GM12878 (cell line): ENCODE results near the gene ZBTB42. TPM values are rescaled to one million over a fixed set of nuclear protein-coding genes. Genes with fewer than 3 reads are reported as not detected.

ENCODE experiments used
- CREM ChIP-seq: IDR thresholded peaks from 2 replicates; pipeline ENCODE4 v1.6.1; 2014; ENCODE audit warnings: antibody characterized with exemption, low read depth
- GATAD2B ChIP-seq: fragments of 450-650 bp; conservative IDR thresholded peaks from 2 replicates; pipeline ENCODE4 v1.6.1; 2017; ENCODE audit warnings: low read depth, mild to moderate bottlenecking, moderate library complexity
- HDAC2 ChIP-seq: fragments of 200-600 bp; sonication (generic); IDR thresholded peaks from 2 replicates; pipeline ENCODE4 v1.6.1; 2017
- HDAC6 ChIP-seq: fragments of 200-600 bp; sonication (generic); IDR thresholded peaks from one replicate; pipeline ENCODE4 v1.8.0; 2017; ENCODE audit warnings: antibody characterized with exemption; ENCODE audit not compliant: unreplicated experiment
- JUND ChIP-seq: IDR thresholded peaks from 2 replicates; pipeline ENCODE4 v1.6.1; 2012; ENCODE audit warnings: low read depth, mild to moderate bottlenecking, low read length, improper control_type of control experiment, moderate library complexity
- KDM1A ChIP-seq: fragments of 200-600 bp; sonication (generic); IDR thresholded peaks from 2 replicates; pipeline ENCODE4 v1.6.1; 2016; ENCODE audit warnings: borderline replicate concordance
- MXI1 ChIP-seq: fragments of 150-350 bp; IDR thresholded peaks from 2 replicates; pipeline ENCODE4 v1.6.1; 2011; ENCODE audit warnings: low read depth, mild to moderate bottlenecking, inconsistent platforms, low read length, improper control_type of control experiment
- RAD21 ChIP-seq: IDR thresholded peaks from 2 replicates; pipeline ENCODE4 v1.6.1; 2011; ENCODE audit warnings: mild to moderate bottlenecking, low read depth, low read length, moderate library complexity; ENCODE audit not compliant: insufficient read depth
- RBBP5 ChIP-seq: fragments of 200-600 bp; sonication (generic); conservative IDR thresholded peaks from 2 replicates; pipeline ENCODE4 v1.6.1; 2016
- SMAD1 ChIP-seq: fragments of 450-650 bp; IDR thresholded peaks from 2 replicates; pipeline ENCODE4 v1.6.1; 2018; ENCODE audit warnings: mild to moderate bottlenecking, low read depth; ENCODE audit not compliant: partially characterized antibody
- SREBF2 ChIP-seq: IDR thresholded peaks from 2 replicates; pipeline ENCODE4 v1.6.1; 2012; ENCODE audit warnings: mild to moderate bottlenecking, low read length
- STAT1 ChIP-seq: fragments of 450-650 bp; conservative IDR thresholded peaks from 2 replicates; pipeline ENCODE4 v1.6.1; 2014; ENCODE audit warnings: antibody characterized with exemption, mild to moderate bottlenecking
- TCF3 ChIP-seq: IDR thresholded peaks from 2 replicates; pipeline ENCODE4 v1.6.1; 2012; ENCODE audit warnings: low read depth, mild to moderate bottlenecking, low read length, borderline replicate concordance; ENCODE audit not compliant: insufficient read depth
- ZNF274 ChIP-seq: IDR thresholded peaks from one replicate; pipeline ENCODE4 v1.8.0; 2011; ENCODE audit not compliant: insufficient read length, insufficient read depth
- polyA plus RNA-seq, 11 experiments: library from polyadenylated mRNA; depleted of rRNA in 4 of 11; unstranded in 6 of 11; stranded (reverse) in 5 of 11; fragments of >200 nt; fragmentation: Nextera tagmentation in 4 of 11; fragmentation: Illumina TruSeq in 1 of 11; extraction: Ambion mirVana in 4 of 11; extraction: Trizol in 1 of 11; gene quantifications; 1 replicate in 1 of 11; 2 replicates in 10 of 11; pipeline versions ENCODE4 v1.2.1 to v1.2.3, GENCODE V29; 2011 to 2016; ENCODE audit warnings: inconsistent platforms in 2 of 11, missing spikeins in 2 of 11, low read depth in 1 of 11
- total RNA-seq, 4 experiments: library from RNA; depleted of rRNA in 3 of 4; stranded (reverse); fragments of >200 nt in 3 of 4; fragmentation: Illumina TruSeq in 1 of 4; extraction: Trizol in 1 of 4; gene quantifications; 2 replicates each; pipeline versions ENCODE4 v1.2.1 to v1.2.3, GENCODE V29; 2013 to 2021
- TF ChIP-seq, protein P1 (sequence below): fragments of 150-350 bp; IDR thresholded peaks from 2 replicates; pipeline ENCODE4 v1.6.1; 2014; ENCODE audit warnings: mild to moderate bottlenecking, low read depth, low read length
- TF ChIP-seq, protein P2 (sequence below): fragments of 450-650 bp; IDR thresholded peaks from 2 replicates; pipeline ENCODE4 v1.6.1; 2017; ENCODE audit warnings: mild to moderate bottlenecking, low read depth, inconsistent platforms; ENCODE audit not compliant: poor library complexity, severe bottlenecking
- TF ChIP-seq, protein P3 (sequence below): fragments of 150-350 bp; IDR thresholded peaks from 2 replicates; pipeline ENCODE4 v1.6.1; 2016; ENCODE audit warnings: low read depth, low read length
- TF ChIP-seq, protein P4 (sequence below): fragments of 450-650 bp; IDR thresholded peaks from 2 replicates; pipeline ENCODE4 v1.6.1; 2017; ENCODE audit warnings: mild to moderate bottlenecking, moderate library complexity

ZBTB42 gene
- total and polyA plus RNA-seq, 10 of the 15 experiments (the other 5 are each of a cell fraction or from before 2014, with no cell fraction given): 0.05 to 1.2 (median 0.37) TPM; not detected in 2

DNA sequence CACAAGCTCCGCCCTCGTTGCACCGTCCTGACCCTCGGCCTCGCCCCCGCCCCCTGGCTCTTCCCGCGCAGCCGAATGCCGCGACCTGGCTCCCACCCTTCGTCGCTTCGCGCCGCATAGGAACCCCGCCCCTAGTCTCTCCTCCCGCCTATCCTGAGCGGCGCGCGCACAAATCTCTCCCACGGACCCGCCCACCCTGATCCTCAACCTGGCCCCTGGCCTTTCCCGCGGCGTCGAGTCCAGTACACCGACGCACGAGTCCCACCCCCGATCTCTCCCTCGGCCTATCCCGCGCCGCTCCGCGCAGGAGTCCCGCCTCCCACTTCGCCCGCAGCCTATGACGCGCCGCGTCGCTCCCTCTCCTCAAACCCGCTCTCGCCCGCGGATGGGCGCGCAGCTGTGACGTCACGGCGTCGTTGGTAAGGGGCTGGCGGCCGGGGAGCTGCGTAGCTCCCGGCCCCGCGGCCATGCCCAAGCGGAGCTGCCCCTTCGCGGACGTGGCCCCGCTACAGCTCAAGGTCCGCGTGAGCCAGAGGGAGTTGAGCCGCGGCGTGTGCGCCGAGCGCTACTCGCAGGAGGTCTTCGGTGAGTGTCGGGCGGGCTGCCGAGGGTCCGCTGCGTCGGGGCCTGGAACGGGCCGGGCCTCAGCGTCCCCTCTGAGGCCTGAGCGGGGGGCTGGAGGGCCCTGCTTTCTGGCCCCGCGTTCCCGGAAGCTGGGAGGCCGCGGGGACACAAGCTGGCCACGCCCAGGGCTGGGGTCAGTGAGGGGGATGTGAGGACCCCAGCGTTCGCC is 48.0 kb upstream of the ZBTB42 start, which contains the start of gene SIVA1 (continued):
- TF ChIP-seq HDAC6: no peak
- TF ChIP-seq, protein P1, sequence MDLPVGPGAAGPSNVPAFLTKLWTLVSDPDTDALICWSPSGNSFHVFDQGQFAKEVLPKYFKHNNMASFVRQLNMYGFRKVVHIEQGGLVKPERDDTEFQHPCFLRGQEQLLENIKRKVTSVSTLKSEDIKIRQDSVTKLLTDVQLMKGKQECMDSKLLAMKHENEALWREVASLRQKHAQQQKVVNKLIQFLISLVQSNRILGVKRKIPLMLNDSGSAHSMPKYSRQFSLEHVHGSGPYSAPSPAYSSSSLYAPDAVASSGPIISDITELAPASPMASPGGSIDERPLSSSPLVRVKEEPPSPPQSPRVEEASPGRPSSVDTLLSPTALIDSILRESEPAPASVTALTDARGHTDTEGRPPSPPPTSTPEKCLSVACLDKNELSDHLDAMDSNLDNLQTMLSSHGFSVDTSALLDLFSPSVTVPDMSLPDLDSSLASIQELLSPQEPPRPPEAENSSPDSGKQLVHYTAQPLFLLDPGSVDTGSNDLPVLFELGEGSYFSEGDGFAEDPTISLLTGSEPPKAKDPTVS: no peak
- TF ChIP-seq SMAD1: no peak
- no peak for TF ChIP-seq KDM1A
- no peak for TF ChIP-seq SREBF2
- TF ChIP-seq, protein P2, sequence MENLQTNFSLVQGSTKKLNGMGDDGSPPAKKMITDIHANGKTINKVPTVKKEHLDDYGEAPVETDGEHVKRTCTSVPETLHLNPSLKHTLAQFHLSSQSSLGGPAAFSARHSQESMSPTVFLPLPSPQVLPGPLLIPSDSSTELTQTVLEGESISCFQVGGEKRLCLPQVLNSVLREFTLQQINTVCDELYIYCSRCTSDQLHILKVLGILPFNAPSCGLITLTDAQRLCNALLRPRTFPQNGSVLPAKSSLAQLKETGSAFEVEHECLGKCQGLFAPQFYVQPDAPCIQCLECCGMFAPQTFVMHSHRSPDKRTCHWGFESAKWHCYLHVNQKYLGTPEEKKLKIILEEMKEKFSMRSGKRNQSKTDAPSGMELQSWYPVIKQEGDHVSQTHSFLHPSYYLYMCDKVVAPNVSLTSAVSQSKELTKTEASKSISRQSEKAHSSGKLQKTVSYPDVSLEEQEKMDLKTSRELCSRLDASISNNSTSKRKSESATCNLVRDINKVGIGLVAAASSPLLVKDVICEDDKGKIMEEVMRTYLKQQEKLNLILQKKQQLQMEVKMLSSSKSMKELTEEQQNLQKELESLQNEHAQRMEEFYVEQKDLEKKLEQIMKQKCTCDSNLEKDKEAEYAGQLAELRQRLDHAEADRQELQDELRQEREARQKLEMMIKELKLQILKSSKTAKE: no peak
- peak; percentile 75 for TF ChIP-seq GATAD2B
- TF ChIP-seq, protein P3, sequence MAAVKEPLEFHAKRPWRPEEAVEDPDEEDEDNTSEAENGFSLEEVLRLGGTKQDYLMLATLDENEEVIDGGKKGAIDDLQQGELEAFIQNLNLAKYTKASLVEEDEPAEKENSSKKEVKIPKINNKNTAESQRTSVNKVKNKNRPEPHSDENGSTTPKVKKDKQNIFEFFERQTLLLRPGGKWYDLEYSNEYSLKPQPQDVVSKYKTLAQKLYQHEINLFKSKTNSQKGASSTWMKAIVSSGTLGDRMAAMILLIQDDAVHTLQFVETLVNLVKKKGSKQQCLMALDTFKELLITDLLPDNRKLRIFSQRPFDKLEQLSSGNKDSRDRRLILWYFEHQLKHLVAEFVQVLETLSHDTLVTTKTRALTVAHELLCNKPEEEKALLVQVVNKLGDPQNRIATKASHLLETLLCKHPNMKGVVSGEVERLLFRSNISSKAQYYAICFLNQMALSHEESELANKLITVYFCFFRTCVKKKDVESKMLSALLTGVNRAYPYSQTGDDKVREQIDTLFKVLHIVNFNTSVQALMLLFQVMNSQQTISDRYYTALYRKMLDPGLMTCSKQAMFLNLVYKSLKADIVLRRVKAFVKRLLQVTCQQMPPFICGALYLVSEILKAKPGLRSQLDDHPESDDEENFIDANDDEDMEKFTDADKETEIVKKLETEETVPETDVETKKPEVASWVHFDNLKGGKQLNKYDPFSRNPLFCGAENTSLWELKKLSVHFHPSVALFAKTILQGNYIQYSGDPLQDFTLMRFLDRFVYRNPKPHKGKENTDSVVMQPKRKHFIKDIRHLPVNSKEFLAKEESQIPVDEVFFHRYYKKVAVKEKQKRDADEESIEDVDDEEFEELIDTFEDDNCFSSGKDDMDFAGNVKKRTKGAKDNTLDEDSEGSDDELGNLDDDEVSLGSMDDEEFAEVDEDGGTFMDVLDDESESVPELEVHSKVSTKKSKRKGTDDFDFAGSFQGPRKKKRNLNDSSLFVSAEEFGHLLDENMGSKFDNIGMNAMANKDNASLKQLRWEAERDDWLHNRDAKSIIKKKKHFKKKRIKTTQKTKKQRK: peak; percentile 79
- TF ChIP-seq, protein P4, sequence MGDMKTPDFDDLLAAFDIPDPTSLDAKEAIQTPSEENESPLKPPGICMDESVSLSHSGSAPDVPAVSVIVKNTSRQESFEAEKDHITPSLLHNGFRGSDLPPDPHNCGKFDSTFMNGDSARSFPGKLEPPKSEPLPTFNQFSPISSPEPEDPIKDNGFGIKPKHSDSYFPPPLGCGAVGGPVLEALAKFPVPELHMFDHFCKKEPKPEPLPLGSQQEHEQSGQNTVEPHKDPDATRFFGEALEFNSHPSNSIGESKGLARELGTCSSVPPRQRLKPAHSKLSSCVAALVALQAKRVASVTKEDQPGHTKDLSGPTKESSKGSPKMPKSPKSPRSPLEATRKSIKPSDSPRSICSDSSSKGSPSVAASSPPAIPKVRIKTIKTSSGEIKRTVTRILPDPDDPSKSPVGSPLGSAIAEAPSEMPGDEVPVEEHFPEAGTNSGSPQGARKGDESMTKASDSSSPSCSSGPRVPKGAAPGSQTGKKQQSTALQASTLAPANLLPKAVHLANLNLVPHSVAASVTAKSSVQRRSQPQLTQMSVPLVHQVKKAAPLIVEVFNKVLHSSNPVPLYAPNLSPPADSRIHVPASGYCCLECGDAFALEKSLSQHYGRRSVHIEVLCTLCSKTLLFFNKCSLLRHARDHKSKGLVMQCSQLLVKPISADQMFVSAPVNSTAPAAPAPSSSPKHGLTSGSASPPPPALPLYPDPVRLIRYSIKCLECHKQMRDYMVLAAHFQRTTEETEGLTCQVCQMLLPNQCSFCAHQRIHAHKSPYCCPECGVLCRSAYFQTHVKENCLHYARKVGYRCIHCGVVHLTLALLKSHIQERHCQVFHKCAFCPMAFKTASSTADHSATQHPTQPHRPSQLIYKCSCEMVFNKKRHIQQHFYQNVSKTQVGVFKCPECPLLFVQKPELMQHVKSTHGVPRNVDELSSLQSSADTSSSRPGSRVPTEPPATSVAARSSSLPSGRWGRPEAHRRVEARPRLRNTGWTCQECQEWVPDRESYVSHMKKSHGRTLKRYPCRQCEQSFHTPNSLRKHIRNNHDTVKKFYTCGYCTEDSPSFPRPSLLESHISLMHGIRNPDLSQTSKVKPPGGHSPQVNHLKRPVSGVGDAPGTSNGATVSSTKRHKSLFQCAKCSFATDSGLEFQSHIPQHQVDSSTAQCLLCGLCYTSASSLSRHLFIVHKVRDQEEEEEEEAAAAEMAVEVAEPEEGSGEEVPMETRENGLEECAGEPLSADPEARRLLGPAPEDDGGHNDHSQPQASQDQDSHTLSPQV: no peak
- TF ChIP-seq RAD21: no peak
- TF ChIP-seq TCF3: no peak
- TF ChIP-seq STAT1: no peak
- no peak for TF ChIP-seq JUND
- TF ChIP-seq HDAC2: no peak
- no peak for TF ChIP-seq RBBP5
- TF ChIP-seq ZNF274: no peak
- peak; percentile 82 for TF ChIP-seq MXI1
- peak; percentile 99 for TF ChIP-seq CREM
